Panc1 (cell line): Measurements from ENCODE around the gene ROBO2. TPM values are rescaled to one million over a fixed set of nuclear protein-coding genes. Genes with fewer than 3 reads are reported as not detected.

Experiments
- ATAC-seq: fragments of 200-7000 bp; cut with Tn5 transposase; 2 replicates; pipeline ENCODE4 v1.9.1; 2020; ENCODE audit warnings: mild to moderate bottlenecking, moderate library complexity
- BruUV-seq: library from RNA; stranded (reverse); fragments of 400-500 nt; replicated peaks from 2 replicates; lab custom pipeline; 2021; lab: Mats Ljungman, UMichigan
- CTCF ChIA-PET: fragments of 300-600 bp; sonication (Branson Sonifier 250); formaldehyde crosslinking; loops from one replicate; lab custom pipeline; 2022; ENCODE audit warnings: antibody characterized with exemption; lab: Charles Lee
- POLR2A ChIA-PET: fragments of 300-600 bp; sonication (Branson Sonifier 250); formaldehyde crosslinking; loops from one replicate; lab custom pipeline; 2022; ENCODE audit warnings: antibody characterized with exemption; lab: Charles Lee
- DNase-seq: peaks from one replicate; pipeline ENCODE4 v3.0.0-alpha.2; 2010; ENCODE audit warnings: low read depth, low spot score
- H3K27ac ChIP-seq: 2 replicates; pipeline ENCODE4 v1.5.1; 2011; ENCODE audit warnings: mild to moderate bottlenecking, low read length, inconsistent platforms
- H3K27me3 ChIP-seq: fragments of 200-500 bp; sonication (Bioruptor generic); 2 replicates; pipeline ENCODE4 v1.6.0; 2014; ENCODE audit warnings: low read length, inconsistent platforms; ENCODE audit not compliant: control insufficient read depth, insufficient read depth
- H3K36me3 ChIP-seq: fragments of 200-500 bp; sonication (Bioruptor generic); 2 replicates; pipeline ENCODE4 v1.5.1; 2014; ENCODE audit warnings: inconsistent platforms, mild to moderate bottlenecking, low read length, moderate library complexity; ENCODE audit not compliant: control insufficient read depth, insufficient read depth
- H3K4me1 ChIP-seq: 2 replicates; pipeline ENCODE4 v1.5.1; 2011; ENCODE audit warnings: inconsistent platforms, mild to moderate bottlenecking, low read length, moderate library complexity; ENCODE audit not compliant: control insufficient read depth, insufficient read depth
- H3K4me3 ChIP-seq, 2 experiments: 2 replicates each; pipeline ENCODE4 v1.5.1; 2011 to 2012; ENCODE audit warnings: low read depth in 2 of 2, low read length in 2 of 2, mild to moderate bottlenecking in 2 of 2, inconsistent platforms in 1 of 2, moderate library complexity in 1 of 2
- H3K9me3 ChIP-seq: fragments of 200-500 bp; sonication (Bioruptor generic); 2 replicates; pipeline ENCODE4 v1.5.1; 2014; ENCODE audit warnings: low read depth, mild to moderate bottlenecking, inconsistent platforms, low read length, moderate library complexity; ENCODE audit not compliant: control insufficient read depth, insufficient read depth
- POLR2AphosphoS5 ChIP-seq: IDR thresholded peaks from 2 replicates; pipeline ENCODE4 v1.6.1; 2012; ENCODE audit warnings: mild to moderate bottlenecking, low read depth, low read length, moderate library complexity
- SIN3A ChIP-seq: IDR thresholded peaks from 2 replicates; pipeline ENCODE4 v1.6.1; 2012; ENCODE audit warnings: low read depth, mild to moderate bottlenecking, low read length, moderate library complexity, borderline replicate concordance; ENCODE audit not compliant: insufficient read depth
- TCF7L2 ChIP-seq: IDR thresholded peaks from 2 replicates; pipeline ENCODE4 v1.6.1; 2011; ENCODE audit warnings: mild to moderate bottlenecking, low read depth, low read length, inconsistent platforms
- in situ Hi-C: cut with HindIII; loops from 2 replicates; pipeline ENCODE4 v1.10.0; 2016; ENCODE audit warnings: low sequenced_read_pairs, low pct_unique_long_range_greater_than_20kb
- intact Hi-C: fragments of 100-400 bp; cut with micrococcal nuclease; formaldehyde crosslinking; loops from one replicate; pipeline ENCODE4 v1.10.0; 2022; ENCODE audit not compliant: unreplicated experiment
- total RNA-seq: library from RNA; stranded (reverse); gene quantifications from one replicate; pipeline ENCODE4 v1.2.1, GENCODE V29; 2021; ENCODE audit not compliant: unreplicated experiment
- TF ChIP-seq, protein P1 (sequence below): fragments of 450-650 bp; IDR thresholded peaks from 2 replicates; pipeline ENCODE4 v1.5.1; 2017; ENCODE audit warnings: mild to moderate bottlenecking
- TF ChIP-seq, protein P2 (sequence below), 2 experiments: IDR thresholded peaks; 2 replicates each; pipeline ENCODE4 v1.6.1; 2011 to 2012; ENCODE audit warnings: low read depth in 2 of 2, control low read depth in 1 of 2, low read length in 1 of 2, mild to moderate bottlenecking in 1 of 2, moderate library complexity in 1 of 2; ENCODE audit not compliant: insufficient read depth in 1 of 2

ROBO2 gene
- total RNA-seq, 1 experiment from 2014 or later = 1.3 TPM

GRCh38 chr3:77203851-77204250, 164.0 kb downstream of the ROBO2 start:
- H3K9me3 ChIP-seq = no peaks in the 10 kb centered on the region
- TF ChIP-seq, protein P1, sequence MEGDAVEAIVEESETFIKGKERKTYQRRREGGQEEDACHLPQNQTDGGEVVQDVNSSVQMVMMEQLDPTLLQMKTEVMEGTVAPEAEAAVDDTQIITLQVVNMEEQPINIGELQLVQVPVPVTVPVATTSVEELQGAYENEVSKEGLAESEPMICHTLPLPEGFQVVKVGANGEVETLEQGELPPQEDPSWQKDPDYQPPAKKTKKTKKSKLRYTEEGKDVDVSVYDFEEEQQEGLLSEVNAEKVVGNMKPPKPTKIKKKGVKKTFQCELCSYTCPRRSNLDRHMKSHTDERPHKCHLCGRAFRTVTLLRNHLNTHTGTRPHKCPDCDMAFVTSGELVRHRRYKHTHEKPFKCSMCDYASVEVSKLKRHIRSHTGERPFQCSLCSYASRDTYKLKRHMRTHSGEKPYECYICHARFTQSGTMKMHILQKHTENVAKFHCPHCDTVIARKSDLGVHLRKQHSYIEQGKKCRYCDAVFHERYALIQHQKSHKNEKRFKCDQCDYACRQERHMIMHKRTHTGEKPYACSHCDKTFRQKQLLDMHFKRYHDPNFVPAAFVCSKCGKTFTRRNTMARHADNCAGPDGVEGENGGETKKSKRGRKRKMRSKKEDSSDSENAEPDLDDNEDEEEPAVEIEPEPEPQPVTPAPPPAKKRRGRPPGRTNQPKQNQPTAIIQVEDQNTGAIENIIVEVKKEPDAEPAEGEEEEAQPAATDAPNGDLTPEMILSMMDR = no peak
- TF ChIP-seq SIN3A (no peak), TCF7L2 (no peak), POLR2AphosphoS5 (no peak)
- TF ChIP-seq, protein P2, sequence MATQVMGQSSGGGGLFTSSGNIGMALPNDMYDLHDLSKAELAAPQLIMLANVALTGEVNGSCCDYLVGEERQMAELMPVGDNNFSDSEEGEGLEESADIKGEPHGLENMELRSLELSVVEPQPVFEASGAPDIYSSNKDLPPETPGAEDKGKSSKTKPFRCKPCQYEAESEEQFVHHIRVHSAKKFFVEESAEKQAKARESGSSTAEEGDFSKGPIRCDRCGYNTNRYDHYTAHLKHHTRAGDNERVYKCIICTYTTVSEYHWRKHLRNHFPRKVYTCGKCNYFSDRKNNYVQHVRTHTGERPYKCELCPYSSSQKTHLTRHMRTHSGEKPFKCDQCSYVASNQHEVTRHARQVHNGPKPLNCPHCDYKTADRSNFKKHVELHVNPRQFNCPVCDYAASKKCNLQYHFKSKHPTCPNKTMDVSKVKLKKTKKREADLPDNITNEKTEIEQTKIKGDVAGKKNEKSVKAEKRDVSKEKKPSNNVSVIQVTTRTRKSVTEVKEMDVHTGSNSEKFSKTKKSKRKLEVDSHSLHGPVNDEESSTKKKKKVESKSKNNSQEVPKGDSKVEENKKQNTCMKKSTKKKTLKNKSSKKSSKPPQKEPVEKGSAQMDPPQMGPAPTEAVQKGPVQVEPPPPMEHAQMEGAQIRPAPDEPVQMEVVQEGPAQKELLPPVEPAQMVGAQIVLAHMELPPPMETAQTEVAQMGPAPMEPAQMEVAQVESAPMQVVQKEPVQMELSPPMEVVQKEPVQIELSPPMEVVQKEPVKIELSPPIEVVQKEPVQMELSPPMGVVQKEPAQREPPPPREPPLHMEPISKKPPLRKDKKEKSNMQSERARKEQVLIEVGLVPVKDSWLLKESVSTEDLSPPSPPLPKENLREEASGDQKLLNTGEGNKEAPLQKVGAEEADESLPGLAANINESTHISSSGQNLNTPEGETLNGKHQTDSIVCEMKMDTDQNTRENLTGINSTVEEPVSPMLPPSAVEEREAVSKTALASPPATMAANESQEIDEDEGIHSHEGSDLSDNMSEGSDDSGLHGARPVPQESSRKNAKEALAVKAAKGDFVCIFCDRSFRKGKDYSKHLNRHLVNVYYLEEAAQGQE (IDR thresholded peaks at IDR 0.05; ENCODE audit: insufficient read depth in 1 of 2, low read depth in 2 of 2, low read length in 1 of 2) = no peak
- no peak overlapping the region for H3K4me3 ChIP-seq
- in situ Hi-C loops = no loop called here
- no TSS peak for BruUV-seq
- intact Hi-C loops = no loop called here
- no peak overlapping the region for H3K27ac ChIP-seq
- no peaks in the 10 kb centered on the region for H3K4me1 ChIP-seq
- CTCF ChIA-PET = no interaction called here
- DNase-seq = no peak
- no peaks in the 10 kb centered on the region for H3K27me3 ChIP-seq
- no peak for ATAC-seq
- POLR2A ChIA-PET = no interaction called here
- no peaks in the 10 kb centered on the region for H3K36me3 ChIP-seq

DNA sequence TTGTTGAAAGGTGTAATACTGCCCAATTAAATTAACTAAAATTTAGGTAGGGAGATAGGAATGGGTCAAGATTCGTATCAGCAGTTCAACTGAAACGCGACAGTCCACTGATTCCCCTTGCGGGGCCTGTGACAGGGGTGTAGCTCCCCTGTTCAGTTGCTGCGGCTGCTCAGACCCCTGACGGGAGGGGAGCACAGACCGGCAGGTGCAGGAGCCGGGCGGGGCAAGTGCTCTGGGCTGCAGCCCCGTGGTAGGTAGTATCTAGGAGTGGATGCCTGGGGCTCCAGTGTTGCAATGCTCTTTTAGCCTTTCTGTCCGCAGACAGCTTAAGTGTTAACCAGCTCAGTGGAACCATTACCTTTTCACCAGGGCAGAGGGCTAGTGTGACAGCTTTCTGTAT, 164.9 kb downstream of the ROBO2 start:
- DNase-seq = no peak
- Histone ChIP-seq H3K27ac (no peak overlapping the region), H3K27me3 (no peaks in the 10 kb centered on the region), H3K36me3 (no peaks in the 10 kb centered on the region), H3K4me1 (no peaks in the 10 kb centered on the region), H3K9me3 (no peaks in the 10 kb centered on the region), H3K4me3 (no peak overlapping the region)
- CTCF ChIA-PET = interaction anchor here (0.6 kb wide), 1 partner anchor 1559 kb away, joined by 3 read pairs; no protein-coding TSS in a partner anchor
- TF ChIP-seq, protein P1 = no peak
- TF ChIP-seq TCF7L2 = no peak
- TF ChIP-seq POLR2AphosphoS5 = no peak
- TF ChIP-seq, protein P2 (IDR thresholded peaks at IDR 0.05; ENCODE audit: insufficient read depth in 1 of 2, low read depth in 2 of 2, low read length in 1 of 2) = no peak
- no peak for TF ChIP-seq SIN3A
- POLR2A ChIA-PET = no interaction called here
- intact Hi-C loops = no loop called here
- ATAC-seq = no peak
- in situ Hi-C loops = no loop called here
- BruUV-seq = no TSS peak
